Esophagus squamous epithelium (tissue), 4 donors: ENCODE measurements around the gene SIPA1.

ENCODE experiments used
- CTCF ChIP-seq, 6 experiments: fragments of 450-650 bp in 4 of 6; fragments of 200-600 bp in 2 of 6; sonication (generic) in 2 of 6; IDR thresholded peaks; one replicate each; pipeline ENCODE4 v1.5.1; 2016 to 2019; ENCODE audit warnings: antibody characterized with exemption in 6 of 6, mild to moderate bottlenecking in 4 of 6, moderate library complexity in 4 of 6
- POLR2A ChIP-seq, 4 donors: fragments of 450-650 bp; IDR thresholded peaks; one replicate each; pipeline ENCODE4 v1.6.1; 2017; ENCODE audit warnings: antibody characterized with exemption in 4 of 4, mild to moderate bottlenecking in 4 of 4, moderate library complexity in 3 of 4

DNA sequence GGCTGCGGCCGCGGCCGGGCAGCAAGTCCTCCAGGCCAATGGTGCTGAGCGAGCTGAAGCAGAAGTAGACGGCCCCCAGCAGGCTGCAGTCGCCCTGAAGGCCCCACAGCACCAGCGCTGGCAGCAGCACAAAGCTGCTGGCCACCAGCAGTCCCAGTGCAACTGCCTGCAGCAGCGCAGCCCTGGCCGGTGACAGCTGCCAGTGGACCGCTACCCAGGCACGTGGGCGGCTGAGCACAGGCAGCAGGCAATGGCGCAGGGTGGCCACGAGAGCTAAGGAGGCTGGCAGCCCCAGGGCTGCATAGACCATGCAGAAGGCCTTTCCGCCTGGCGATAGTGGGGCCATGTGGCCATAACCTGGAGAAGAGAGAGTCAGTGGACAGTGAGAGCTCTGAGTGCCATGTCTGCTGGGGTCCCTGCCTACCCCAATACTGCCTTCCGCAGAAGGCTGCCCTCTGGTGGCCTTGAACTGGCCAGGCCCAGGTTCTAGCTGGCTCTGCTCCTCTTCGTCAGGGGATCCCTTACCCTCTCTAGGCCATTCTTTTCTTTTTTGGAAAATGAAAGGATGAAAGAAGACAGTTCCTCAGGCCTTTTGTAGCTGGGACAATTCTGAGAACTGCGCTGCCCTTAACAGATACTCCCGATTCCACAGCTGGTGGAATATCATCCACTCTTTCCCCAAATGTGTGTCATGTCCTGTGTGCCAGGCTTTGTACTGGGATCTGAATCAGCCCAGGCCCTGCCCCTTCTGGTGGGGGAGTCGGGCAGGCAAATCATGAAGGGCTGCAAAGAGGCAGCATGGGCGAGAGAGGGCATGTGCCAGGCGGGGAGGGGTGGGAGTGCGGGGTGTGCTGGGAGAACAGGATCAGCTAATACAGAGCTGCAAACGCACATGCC is 44.1 kb upstream of the SIPA1 start:
- TF ChIP-seq CTCF (IDR thresholded peaks at IDR 0.05) (peak; percentile 39 to 66 (median 59)), POLR2A (IDR thresholded peaks at IDR 0.05) (no peak)
